HG02981 (cell line): Measurements from ENCODE around the gene DCTN3.

Source experiments
- ATAC-seq: cut with Tn5 transposase; IDR thresholded peaks from one replicate; pipeline ENCODE4 v1.9.1; 2021; ENCODE audit warnings: mild to moderate bottlenecking, moderate library complexity; ENCODE audit not compliant: unreplicated experiment

DCTN3 gene

DNA sequence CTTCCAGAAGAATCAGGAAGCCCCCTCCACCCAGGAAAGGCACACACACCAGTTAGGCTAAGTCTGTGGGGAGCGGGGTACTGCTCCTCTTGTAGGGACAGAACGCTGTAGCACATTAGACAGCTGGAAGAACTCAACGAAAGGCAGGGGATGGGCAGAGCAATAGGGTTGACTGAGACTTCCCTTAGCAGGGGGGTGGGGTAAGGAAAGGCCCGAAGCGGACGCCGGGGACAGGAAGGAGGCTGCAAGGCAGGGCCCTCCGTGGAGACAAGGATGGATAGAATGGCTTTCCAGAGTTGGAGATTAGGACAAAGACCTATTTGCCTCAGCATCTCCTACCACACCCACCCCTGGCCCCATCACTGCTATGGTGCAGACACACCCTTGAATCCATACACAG, 45.1 kb downstream of the DCTN3 start:
- ATAC-seq: no peak

DNA sequence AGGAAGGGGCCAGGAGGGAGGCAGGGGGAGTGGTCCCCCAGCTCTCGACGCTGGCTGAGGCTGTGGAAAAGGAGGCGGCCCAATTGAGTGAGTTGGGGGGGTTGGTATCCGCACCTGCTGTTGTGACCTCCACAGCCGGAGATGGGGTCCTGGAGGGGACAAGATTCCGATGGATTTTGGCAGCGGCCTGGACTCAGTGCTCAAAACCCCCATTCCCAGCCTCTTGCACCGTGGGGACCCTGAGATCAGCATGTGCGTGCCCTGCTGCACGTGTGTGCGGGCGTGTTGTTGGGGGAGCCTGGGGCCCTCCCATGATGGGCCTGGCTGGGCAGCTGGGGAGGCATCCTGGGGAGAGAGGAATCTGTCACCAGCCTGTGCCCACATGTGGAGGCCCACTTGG, 45.7 kb downstream of the DCTN3 start:
- no peak for ATAC-seq

DNA sequence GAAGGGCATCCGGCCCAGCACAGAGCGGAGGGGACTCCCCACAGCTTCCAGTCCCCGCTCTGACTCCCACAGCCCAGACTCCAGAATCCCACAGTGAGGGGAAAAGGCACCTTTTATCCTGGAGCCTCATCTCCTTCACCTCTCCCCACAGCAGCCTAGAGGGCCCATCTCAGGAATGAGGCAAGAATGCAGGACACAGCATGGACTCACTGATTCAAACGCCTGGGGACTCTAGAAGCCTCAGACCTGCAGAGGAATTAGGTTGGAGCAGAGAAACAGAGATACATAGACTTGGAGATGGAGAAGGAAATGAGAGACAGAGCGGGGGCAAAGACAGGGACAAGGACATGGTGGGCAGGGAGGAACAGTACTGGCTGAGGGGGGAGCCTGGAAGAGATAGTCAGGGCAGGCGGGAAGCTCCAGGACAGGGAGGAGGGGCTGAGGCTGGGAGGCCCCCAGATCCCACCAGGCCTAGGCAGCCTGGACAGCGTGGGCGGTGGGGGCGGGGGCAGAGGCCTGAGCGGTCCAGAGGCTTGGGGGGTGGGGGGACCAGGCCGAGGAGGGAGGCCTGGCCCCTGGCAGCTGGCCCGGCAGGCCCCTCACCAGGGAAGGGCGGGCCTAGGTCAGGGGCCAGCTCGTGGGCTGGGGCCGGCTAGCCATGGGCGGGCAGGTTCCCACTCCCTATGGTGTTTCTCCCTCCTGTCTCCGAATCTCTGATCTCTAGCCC, 46.5 kb downstream of the DCTN3 start:
- no peak for ATAC-seq

DNA sequence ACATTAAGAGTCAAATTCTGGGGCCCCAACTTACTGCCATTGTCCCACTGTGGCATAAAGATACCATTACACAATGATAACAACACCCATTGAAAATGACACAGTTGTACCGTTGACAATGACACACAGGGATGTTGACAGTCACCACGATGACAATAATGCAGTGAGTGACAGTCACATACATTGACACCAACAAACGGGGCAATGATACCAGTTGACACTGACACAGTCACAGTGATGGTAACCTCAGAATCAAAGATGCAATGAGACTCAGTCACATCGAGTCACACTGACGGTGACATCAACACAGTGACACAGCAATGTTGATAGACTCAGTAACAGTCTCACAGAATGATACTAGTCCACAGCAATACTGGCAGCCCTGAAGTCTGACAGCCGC, 47.7 kb downstream of the DCTN3 start:
- ATAC-seq: no peak

DNA sequence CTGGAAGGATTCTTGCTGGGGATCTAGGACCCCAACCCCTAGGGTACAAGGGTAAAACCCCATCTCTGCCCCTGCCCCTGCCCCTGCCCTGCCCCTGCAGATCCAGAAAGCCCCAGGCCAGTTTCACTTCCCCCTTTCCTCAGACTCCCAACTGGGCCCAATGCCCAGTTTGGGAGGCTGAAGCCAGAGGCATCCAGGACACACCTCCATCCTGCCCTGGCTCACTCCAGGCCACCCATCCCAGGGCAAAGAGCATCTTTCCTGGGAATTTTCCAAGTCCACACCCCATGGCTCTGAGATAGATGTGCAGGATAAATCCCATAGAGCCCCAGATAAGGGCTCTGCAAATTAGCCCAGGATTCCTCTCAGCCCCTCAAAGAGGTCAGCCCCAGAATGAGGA, 48.2 kb downstream of the DCTN3 start:
- no peak for ATAC-seq

DNA sequence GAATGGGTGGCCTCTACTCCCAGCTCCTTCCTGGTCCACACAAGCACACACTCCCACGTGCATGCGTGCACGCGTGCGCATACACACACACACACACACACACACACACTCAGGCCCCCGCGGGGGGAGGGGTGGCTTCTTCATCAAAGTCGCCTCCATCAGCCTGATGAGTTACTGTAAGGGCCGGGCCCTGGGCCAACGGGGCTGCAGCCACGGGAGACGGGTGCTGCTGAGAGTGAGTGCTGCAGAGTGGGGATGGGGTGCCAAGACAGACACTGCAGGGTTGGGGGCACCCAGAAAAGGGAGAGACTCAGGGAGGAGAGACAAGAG, 48.8 kb downstream of the DCTN3 start:
- ATAC-seq: no peak

DNA sequence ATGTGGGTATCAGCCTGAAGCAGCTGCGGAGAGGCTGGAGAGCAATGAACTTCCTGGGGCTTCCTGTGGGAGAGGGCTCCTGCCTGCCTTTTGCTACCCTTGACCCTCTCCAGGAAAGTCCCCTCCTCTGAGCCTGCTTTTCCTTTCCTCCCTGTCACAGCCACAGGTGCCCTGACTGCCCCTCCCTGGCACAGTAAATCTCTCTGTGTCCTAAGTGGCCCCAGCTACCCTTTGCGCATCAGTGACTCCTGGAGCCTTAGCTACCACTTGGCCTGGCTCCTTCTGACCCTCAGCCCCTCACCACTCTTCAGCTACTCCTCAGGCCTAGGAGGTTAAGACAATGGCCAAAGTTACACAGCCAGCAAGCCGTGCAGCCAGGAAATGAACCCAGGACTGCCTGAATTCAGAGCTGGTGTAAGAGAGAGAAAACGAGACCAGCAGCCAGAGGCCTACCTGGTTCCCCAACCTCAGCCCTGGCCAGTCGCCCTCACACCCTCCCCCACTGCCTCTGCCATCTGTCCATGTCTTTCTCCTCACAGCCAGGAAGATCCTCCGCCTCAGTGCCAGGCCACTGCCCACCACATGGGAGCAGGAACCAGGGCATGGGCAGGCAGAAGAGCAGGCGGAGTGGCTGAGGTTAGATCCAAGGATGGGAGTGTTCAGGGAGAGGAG, 49.4 kb downstream of the DCTN3 start:
- ATAC-seq: no peak

DNA sequence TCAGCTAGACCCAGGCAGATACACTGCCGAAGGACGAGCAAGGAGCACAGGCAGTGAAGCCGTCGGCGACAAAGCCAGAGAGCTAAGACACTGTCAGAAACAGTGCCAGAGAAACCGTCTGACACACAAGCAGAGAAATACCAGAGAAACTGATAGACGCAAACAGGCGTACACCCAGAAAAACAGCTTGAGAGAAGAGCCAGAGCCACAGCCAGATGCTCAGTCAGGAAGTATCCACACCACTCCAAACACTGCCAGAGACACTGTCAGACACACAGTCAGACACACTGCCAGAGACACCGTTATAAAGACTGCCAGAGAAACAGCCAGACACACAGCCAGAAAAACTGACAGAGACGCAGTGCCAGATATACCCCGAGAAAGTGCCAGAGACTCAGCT, 49.9 kb downstream of the DCTN3 start:
- ATAC-seq: no peak

DNA sequence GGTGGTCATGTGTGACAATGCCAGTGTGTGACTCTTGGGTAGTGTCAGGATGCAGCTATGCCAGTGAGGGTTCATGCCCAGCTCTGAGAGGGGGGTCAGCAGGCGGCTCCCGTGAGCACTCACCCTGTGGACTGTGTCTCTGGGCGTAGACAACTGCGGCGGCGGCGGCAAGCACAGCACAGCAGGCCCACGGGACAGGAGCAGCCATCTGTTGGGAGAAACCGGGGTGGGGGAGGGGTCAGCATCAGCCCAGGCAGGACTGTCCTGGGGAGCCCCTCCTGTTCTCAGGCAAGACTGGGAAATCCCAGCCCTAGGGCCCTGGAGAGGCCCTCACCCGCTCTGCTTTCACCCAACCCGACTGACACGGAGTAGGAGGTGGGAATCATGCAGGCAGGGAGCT, 51.5 kb downstream of the DCTN3 start:
- no peak for ATAC-seq

DNA sequence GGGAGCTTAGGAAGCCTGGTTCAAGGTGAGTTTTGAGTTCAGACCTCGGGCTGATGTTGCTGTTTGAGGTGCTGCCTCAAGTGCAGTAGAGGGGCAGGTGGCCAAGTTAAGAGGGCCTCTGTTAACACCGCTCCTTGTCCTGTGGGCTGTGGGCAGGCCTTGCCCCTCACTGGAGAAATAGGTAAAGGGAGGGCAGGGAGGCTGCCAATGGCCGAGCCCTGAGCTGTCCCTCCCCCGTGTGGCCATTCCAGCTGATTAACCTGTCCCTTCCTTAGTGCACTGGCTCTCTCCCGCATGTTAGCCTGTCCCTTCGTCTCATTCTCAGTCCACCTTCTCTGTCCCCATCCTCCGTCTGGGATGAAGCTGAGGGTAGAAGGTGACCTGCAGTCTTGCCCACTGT, 52.2 kb downstream of the DCTN3 start:
- no peak for ATAC-seq

DNA sequence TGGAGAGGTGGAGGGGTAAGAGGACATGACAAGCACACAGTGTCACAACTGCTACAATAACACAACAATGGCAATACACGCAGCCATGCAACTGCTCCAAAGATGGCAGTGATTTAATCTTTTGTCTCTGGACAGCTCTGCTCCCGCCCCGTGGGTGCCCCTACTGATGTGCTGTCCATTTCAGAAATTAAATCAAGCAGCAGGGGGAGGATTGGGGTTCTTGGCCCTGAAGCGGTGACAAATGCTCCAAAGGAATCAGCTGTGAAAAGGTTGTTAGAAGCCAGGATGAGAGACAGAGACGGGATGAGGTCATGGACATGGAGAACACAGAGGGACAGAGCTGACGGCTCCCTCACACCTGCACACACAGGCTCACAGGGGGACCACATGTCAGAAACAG, 53.3 kb downstream of the DCTN3 start:
- ATAC-seq: no peak

DNA sequence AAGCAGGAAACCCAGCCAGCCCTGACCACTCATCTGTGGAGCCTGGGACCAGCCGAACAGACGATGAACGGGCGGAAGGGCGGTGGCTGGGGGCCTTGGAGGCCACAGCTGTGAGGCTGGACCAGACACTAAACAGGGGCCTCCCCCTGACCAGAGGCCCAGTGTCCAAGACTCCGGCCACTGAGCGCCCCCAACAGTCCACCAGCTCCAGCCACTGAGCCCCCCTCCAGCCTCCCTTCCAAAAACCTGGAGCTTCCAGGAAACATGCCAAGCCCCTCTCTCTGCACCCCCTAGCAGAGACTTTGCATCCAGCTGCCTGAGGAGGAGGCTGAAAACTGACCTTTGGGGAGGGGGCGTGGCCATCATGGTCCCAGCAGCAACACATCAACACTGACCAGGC, 54.0 kb downstream of the DCTN3 start:
- no peak for ATAC-seq

DNA sequence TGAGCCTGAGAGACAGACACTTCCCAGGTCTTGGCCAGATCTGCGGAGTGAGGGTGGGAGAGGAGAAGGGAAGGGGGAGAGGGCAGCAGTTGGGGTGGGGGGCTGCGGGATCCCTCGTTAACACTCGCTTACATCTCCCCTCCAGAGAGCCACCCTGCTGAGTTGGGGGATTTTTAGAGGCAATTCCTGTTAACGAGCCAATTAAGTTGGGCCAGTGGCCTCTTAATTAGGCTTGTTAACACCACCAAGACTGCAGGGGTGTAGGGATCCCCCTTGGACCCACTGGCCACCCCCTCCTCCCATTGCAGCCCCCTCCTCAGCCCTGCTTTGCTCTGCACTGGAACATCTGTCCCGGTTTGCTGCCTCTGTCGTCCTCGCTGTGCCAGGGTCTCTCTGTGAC, 54.4 kb downstream of the DCTN3 start:
- ATAC-seq: no peak

DNA sequence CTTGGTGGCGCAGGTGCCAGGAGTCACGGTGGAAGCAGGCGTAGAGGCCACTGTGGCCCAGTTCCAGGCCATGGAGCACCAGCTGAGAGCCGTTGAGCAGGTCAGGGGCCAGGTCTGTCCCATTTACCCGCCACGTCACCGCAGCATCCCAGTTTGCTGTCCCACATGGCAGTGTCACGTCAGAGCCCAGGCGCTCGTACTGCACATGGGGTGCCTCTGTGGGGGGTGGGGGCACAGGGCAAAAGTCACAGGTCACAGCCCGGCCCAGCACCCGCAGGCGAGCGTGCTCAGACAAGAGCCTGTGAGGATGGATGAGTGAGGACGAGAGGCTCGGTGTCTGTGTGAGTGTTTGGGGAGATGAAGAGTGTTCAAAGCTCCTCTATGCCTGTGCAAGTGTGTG, 55.7 kb downstream of the DCTN3 start:
- ATAC-seq: no peak
